NCI-H1436 treated with DMSO at 0.1 percent for 48 hours (cell line): ENCODE results near the gene VIPR2.

Source experiments
- DNase-seq: peaks from one replicate; lab custom pipeline; 2025; lab: John Stamatoyannopoulos, UW

VIPR2 gene

DNA sequence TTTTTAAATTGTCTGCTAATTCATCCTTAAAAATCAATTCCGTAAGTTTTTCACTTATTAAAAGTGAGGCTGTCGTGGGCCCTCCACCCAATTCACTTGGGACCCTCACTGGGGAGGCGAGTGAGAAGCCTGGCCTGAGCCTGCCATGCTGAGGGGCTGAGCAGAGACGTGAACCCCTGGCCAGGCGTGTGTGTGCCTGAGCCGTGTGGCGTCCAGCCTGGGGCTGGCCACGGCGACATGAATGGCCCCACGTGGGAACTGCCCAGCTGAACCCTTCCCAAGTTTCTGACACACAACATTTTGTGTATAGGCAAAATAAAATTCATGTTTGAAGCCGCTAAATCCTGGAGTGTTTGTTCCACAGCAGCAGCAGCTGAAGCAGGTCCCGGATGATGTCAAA is 13.0 kb upstream of the VIPR2 start:
- DNase-seq, result no peak

DNA sequence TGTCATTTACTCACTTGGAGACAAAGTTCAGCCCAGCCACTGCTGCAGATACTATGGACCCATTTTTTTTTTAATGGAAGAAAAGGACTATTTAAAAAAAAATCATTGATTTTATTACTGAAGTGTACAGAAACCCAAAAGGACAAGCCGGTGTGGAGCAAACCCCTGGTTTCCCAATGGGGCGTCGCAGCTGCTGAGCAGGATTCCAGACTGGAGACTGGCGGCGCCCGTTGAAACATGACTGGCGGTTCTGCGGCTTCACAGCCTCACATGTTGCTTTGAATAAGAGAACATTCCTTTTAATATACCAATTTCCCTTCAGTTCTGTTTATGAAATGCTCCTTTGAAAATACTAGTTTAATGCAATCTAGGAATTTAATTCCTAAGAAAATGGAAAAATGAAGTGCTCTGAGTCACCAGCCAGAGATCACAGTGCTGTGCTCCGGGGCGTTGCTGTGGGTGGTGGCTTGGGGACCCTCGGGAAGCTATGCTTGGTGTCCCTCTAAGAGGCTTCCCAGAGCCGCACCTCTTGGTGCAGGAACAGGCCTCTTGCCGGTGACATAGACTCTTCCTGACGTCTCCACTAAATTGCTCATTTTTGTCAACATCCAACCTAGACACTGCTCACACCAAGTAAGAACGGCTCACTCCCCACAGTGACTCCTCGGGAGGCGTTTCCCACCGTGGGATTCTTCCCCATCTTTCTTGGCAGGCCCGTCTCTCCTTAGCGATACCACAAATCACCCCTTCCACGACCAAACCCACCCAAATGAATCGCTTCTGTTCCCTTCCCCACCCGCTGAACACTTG is 12.0 kb upstream of the VIPR2 start:
- DNase-seq, result no peak

DNA sequence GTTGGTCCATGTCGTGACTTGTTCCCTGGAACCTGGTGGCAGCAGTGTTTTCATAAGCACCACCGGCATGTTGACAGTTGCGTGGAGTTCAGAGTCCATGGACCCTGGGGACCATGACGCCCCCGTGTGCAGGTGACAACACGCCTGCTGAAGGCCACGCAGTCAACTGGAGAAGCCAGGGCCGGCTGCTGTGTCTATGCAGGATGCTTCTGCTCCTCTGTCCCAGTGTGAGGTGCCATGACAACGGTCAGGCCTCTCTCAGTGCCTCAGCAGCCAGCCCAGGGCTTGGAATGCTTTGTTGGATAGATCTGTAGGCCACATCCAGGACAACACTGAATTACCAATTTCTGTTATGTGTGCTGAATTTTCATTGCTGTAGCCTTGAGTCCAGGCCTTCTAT is 10.7 kb upstream of the VIPR2 start:
- no peak for DNase-seq

DNA sequence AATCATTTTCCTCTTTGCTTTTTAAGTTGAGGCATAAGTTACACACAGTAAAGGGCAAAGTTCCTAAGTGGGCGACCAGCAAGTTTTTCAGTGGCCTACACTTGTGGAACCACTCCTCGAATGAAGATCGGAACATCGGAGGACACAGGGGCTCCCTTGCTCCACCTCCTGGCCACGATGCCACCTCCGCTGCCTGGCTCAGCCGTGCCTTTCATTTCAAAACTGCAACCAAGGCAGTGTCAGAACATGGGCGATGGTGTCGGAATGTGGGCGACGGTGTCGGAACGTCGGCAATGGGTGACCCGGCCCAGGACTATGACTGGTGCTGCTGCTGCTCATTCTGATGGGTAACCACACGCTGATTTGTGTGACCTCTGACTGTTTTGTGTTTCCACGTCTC is 9.6 kb upstream of the VIPR2 start:
- DNase-seq, result no peak

DNA sequence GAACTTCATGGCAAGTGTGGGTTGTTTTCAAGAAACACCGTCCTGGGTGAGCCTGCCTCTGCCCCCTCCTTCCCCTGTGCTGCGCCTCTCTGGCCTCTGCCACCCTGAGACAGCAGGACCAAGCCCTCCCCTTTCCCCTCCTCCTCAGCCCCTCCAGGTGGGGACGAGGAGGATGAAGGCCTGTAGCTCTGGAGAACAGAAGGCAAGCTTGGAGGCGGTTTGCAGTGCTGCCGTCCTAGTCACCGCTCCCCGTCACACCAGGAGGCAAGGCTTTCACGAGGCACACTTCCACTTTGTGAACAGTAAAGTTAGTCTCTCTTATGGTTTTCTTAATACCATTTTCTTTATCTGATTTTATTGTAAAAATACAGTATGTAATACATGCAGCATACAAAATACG is 8.8 kb upstream of the VIPR2 start:
- no peak for DNase-seq

DNA sequence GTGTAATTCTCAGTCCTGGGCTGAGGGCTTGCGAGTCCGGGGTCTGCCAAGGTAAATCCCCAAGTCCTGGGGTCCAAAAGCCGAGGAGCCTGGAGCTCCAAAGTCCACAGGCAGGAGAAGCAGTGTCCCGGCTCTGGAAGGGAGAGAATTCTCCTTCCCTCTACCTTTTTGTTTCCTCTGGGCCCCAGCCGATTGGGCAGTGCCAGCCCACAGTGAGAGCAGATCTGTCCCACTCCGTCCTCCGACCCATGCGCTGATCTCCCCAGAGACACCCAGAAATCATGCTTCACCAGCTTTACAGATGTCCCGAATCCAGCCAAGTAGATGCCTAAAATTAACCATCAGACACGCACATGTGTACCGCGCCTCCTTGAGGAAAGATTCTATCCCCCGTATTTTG is 8.1 kb upstream of the VIPR2 start:
- no peak for DNase-seq

DNA sequence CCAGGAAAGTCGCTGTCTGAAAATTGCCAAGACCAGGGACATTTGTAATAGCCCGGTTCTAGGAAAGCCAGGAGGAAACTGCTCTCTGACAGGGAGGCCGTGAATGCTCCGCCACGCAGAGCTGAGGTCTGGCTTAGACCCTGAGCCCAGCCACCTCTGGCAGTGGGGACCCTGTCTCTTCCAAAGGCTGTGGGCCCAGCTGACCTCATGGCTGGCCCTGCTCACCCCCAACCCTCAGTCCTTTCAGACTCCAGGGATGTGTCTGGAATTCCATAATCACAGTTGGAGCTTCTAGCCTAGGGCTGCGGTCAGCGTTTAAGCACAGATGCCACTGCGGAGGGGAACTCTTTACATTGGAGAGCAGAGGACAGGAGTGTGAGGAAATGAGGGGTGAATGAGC is 6.6 kb upstream of the VIPR2 start:
- no peak for DNase-seq

DNA sequence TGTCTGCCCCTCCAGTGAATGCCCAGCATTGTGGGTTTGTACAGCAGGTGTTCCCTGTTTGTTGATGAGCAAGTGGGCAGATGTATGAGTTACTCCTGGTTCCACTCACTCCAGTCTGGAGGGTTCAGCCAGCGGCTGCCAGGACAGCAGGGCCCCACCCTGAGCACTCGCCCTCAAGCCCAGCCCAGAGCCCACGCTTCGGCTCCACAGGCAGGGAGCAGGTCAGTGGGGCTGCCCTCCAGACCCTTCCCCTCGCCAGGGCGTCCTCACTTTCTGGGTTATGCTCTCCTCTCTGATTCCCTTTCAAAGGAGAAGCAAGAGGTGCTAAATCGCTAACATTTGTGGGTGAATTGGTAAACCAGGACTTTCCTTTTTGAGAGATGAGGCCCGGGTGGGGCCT is 4.8 kb upstream of the VIPR2 start:
- no peak for DNase-seq

DNA sequence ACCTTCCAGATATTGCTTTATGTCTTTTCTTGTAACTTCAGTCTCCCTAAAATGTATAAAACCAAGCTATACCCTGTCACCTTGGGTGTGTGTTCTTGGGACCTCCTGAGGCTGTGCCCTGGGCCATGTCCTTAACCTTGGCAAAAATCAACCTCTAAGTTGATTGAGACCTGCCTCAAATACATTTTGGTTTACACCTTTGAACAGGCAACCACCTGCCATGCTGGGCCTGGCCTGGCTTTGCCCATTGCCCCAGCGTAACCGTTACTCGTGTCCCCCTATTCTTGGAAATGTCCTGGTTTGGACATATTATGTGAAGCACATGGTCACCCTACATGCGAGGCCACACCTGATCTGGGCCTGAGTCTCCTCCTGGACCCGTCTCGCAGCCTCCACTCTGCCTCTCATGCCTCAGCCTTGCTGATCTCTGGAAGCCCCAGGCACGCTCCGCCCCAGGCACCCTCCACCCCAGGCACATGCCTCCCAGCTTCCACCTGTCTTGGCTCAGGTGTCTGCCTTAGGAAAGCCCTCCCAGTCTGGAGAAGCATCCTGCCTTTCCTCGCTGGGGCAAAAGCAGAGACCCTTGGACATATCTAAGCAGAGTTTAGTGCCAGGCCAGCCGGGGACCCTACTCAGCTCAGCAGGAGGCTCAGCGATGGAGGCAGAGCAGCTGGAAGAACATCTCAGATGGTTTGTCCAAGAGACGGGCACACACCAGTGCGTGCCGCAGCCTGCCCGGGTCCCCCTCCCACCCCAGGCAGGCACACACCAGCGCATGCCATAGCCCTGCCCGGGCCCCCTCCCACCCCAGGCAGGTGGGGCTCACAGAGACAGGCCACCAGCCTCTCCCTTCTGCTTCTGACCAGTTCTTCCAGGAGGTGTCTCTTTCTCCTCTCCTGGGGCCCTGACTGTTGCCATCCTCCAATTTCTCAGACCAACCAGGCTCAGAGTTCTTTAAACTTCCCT is 4.0 kb upstream of the VIPR2 start:
- DNase-seq, result no peak

DNA sequence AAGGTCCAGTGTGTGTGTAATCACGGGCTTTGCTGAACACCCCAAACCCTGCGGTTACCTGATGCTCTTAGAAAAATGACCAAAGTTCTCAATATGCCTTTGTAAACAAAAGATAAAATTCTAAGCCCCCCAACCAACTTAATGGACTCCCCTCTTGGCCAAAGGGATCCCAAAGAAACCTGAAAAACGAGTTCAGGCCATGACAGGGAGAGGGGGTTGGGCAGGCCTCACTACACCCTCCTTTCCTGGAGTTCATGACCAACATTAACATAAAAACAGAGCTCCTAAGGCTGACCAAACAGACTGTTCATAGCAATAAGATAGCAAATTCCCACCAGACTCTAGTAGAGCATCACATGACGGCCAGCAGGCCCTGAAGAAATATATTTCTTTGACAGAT is 3.0 kb upstream of the VIPR2 start:
- DNase-seq, result no peak

DNA sequence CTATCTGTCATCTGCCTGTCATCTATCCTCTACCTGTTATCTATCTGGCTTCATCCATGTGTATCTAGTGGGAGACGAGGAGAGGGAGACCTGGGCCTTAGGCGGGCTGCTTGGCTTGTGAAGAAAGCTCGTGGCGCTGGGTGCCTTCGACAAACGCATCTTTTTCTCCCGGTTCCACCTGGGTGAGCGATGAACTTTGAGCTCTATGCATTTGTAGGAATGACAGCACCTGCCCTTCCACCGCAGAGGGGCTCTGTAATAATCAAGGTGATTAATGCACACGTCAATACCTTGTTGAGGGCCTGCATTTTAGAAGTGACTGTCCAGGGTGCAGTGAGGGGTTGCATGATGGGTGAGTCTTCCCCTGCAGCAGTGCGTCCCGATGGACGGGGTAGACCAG is 2.6 kb upstream of the VIPR2 start:
- DNase-seq, result no peak

DNA sequence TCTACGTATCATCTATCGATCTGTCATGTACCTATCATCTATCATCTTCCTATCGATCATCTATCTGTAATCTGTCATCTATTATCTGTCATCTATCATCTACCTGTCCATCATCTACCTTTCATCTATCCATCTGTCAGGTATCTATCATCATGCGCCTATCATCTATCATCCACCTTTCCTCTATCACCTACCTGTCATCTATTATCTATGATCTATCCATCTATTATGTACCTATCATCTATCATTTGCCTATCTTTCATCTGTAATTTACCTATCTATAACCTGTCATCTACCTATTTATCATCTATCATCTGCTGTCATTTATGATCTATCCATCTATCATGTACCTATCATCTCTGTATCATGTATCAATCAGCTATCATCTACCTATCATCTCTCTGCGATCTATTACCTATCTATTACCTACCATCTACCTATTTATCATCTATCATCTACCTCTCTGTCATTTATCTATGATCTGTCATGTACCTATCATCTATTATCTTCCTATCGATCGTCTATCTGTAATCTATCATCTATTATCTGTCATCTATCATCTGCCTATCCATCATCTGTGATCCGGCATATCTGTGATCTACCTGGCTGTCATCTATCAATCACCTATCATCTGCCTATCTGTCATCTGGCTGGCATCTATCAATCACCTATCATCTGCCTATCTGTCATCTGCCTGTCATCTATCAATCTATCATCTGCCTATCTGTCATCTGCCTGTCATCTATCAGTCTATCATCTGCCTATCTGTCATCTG is 1.6 kb upstream of the VIPR2 start:
- DNase-seq, result no peak

DNA sequence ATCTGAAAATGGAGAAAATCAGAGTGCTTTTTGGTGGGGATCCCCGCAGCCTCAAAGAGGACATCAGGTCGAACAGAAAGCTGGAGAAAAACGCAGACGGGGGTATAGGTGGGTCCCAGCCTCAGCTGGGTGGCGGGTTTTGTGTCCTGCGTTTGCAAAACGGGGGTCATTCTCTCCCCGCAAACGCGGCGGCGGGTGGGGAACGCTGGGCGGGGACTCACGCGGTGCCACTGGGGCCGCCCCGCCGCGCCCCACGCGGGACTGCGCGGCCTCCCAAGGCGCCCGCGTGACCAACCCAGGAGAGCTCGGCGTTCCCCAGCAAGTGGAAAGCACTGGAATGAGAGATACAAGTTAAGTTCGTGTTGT is 806 bp upstream of the VIPR2 start:
- no peak for DNase-seq

DNA sequence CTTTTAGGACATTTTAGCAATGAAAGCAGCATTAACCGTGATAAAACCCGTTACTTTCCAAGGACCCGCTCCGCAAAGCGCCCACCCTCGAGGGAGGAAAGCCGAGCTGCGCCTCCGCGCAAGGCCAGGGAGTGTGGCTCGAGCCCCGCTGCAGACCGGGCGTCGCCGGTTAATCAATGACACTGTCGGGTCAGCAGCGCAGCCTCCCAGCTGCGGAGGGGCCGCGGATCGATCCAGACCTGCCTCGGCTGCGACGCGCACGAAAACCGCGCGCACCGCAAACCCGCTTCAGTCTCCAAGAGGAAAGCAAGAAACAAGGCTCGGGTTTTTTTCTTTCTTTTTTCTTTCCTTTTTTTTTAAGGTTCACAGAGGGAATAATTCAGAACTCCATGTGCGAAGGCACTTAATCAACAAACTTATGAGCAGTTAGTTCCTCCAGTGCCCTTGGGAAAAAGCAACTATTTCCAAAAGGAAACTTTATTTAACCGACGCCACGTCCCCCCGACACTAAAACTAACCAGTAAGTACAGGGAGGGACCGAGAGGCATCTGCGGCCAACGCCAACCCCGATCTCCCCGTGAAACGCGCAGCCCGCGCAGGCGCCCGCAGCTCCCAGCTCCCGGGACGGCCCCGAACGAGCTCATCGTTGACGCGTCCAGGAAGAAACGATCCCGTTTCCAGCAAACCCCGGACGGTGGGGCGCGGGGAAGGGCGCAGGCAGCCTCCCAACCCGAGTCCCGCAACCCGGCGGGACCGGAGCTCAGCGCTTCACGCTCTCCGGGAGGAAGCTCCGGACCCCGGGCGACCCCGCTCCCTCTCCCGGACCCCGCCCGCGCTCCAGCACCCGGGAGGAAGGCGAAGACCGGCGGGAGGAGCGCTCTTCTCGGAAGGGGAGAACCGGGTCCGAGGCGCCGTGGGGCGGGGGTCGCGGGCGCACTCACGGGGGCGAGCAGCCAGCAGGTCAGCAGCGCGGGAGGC is 598 bp downstream of the VIPR2 start:
- DNase-seq, result no peak

DNA sequence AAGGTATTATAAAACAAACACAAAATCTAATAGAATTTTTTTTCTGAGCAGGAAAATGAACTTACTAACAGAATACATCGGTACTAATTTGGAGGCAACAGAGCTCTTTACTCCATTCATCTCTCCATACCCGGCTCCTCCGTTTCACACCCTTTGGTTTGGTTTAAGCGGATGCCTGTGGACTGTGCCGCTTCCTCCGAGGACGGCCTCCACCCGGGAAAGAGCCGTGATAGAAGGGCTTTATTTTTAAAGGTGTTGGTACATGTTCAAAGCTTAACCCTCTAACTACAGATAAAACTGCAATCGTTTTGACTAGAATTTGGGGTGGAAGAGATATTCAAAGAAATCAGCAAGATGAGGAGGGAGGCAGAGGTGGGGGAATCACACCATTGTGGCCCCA is 1.9 kb downstream of the VIPR2 start:
- no peak for DNase-seq

DNA sequence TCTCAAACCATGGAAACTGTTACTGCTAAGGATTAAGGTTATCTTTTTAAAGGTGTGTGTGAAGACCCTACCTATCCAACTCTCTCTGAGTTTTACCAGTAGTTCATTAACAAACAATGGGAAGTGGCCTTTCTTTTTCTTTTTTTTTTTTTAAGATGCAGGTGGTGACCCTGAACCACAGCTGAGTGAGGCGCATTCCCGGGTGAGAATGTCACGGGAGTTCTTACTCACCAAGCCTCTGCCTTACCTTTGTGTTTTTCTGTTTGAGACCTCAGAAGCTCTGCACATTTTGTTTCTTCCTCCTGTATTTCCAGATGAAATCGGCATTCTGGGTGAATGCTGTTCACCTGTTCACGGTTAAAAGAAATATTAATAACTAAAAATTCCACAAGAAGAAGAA is 2.5 kb downstream of the VIPR2 start:
- no peak for DNase-seq

DNA sequence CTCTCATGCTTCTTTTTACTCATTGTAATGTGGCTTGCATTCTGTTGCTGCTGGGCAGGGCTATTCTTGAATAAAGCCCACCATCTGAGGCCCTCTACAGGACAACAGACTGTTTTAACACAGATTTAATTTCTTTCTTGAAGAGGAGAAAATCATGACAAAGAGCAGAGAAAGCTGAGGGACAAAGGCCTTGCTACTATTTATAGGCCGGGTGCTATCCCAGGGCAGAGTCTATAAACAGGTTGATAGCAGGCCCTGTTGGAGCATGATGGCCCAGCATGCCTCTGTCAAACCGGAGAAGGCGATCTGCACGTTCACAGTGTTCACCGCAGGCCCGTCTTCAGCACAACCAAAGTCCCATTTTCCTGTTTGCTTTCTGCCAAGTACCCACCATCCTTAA is 3.0 kb downstream of the VIPR2 start:
- DNase-seq, result no peak

DNA sequence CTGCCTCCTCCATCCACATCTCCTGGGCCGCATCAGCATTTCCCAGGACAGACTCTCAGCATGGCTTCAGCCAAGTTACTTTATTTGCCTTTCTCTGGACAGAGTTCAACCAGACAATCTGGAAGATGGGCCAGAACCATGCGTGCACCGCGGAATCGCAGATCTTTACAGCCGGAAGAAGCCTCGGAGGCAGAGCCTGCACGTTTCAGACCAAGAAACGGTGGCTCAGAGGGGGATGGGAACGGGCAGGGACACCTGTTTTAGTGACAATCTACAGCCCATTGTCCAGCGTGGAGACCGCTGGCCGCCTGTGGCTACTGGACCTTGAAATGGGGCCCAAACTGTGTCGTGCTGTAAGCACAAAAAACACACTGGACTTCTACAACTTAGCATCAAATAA is 3.5 kb downstream of the VIPR2 start:
- DNase-seq, result no peak

DNA sequence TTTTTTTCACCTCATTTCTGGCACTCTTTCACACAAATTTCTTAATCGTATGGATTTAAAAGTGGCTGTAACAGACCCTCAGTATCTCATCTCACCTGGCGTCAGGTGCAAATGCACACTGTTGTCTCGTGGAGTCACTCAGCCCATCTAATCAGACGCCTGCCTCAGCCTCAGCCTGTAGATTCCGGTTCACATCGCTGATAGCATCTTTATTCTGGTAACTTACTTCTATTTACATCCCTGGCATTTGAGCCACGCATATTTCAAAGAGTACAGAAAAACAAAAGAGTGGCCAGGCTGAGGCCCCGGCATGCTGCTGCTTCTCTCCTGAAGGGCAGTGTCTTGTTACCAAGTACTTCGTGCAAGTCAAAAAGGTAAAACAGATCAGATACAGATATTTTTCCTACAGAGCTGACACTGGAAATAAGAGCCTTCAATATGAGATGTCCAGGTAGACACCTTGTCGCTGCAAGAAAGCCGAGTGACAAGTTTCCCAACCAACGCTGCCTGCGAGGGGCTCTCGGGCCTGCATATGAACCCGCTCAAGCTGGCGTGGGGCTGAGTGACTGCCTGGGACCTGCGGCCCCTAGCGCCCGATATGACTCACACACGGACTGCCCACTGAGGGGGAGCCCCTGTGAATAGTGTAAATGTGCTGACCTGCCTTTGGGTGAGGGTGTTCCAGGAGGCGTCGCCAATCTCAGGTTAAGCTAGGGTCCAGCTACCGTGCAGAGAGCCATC is 4.3 kb downstream of the VIPR2 start:
- no peak for DNase-seq

DNA sequence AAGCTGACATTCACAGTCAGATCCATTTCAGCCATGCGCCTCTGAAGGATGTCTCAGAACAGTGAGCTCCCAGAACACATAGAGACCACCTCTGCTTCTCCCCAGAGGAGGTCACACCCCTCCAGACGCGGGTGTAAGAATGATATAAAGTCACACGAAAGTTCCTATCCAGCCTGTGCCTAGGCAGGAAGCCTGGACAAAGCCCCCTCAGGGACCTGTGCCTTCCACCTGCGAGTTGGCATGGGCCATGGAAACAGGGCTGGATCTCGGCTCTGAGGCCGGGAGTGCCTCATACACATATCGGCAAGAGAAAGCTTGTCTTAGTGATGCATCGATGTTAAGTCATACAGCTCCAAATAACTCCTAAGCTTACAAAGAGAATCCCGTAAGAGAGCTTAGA is 5.0 kb downstream of the VIPR2 start:
- no peak for DNase-seq

DNA sequence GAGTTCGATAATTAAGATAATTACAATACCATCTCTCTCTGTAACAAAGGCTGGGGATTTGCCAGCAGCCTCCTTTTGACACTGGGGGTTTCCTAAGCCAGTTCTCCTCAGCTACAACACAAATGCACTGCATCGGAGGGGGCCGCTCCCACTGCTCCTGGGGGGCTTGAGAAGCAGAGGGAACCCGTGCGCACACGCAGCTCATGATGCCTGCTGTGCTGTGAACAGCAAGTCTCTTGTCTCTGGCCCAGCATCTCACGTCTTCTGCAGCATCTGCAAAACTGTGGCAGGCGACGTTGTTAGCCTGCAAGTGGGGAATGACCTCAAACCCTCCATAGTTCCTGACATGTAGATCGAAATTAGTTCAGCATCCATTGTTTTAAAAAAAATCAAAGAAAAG is 5.5 kb downstream of the VIPR2 start:
- no peak for DNase-seq
